ENCODE results near the gene METTL24.
"Not testable (repeated sequence)": the region's sequence is repeated elsewhere in the genome, so short reads cannot be mapped to it uniquely, and the experiment has no call there.

Gene METTL24

GRCh38 chr6:110359556-110359955 is 1.4 kb upstream of the METTL24 start:
- no peak for DNase-seq

DNA sequence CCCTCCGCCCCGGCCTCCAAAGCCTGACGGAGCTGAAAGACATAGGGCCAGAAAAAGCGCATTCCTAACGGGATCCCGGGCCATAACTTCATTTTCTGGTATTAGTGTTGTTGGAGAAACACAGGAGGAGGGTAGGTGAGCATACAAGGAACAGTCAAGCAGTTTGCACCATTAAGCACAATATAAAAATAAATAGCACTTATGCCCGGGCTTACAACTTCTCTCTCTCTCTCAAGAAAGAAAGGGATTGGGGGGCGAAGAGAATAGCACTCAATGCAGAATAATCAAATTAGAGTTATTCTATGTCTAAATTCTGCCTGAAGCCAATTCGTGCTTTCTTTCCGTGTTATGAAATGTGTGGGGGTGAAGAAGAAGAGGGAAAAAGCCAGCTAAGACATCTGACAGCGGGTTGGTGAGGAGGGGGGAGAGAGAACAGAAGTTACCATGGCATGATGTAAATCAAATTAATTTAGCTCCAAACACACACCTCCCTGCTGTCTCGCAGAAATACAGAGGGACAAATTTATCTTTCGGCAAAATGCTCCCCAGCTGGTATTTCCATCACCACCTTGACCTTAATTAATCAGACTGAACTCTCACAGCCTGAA is 508 bp upstream of the METTL24 start:
- no peak for DNase-seq

- no peak for DNase-seq
Measured at GRCh38 chr6:110357298-110357663, 868 bp downstream of the METTL24 start.

- DNase-seq, result no peak
Measured at GRCh38 chr6:110356778-110357177, 1.4 kb downstream of the METTL24 start.

DNA sequence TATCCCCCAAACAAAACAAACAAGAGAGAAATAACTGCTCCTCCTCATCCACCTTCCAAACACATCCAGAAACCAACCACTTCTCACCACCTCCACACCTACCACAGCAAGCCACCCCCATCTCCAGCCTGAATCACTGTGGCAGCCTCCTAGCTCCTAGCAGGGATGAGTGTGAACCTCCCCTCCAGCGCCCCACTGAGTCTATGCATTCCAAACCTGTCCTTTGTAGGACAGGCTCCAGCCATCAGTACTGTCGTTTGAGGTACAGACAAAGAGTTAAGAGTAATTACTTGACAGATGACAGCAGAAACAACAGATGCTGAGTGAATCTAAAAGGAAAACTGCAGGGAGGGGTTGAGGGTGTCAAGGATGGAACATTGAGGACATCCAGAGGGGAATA is 2.4 kb downstream of the METTL24 start:
- DNase-seq, result no peak

DNA sequence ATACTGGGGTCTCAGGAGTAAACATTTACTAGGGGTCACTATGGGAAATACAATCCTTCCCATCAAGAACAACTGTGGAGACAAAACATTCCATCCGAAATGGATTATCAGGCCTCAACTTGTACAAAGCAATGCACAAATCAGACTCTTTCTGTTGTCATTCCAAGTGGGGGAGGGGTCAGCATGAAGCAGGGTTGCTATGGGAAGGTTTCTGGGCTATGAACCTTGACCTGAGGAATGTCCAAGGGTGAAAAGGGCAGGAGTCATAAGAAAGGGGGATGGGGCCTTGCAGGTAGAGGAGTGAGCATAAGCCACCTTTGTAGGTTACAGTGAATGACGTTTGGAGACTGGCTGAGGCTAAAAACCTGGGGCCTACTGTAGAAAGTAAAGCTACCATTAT is 3.1 kb downstream of the METTL24 start:
- DNase-seq, result no peak

DNA sequence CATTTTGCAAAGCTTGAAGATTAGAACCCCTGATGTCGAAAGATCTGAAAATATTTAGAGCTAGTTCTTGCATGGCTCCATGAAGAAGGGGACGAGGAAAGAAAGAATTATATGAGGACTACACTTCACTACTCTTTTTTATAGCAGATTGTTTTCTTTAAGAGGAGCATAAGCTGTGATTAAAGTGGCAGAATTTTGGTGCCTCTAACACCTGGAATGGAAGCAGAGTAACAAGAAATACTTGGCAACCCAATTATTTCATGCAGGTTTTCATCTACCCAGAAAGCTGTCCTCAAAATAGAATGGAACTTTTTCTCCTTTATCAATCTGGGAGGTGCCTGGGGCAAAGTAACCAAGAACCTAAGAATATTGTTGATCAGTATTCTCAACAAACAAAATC is 4.0 kb downstream of the METTL24 start:
- no peak for DNase-seq

GRCh38 chr6:110353457-110354001 is 4.6 kb downstream of the METTL24 start:
- DNase-seq, result no peak

- DNase-seq, result no peak
Measured at GRCh38 chr6:110352563-110353262, 5.4 kb downstream of the METTL24 start.

DNA sequence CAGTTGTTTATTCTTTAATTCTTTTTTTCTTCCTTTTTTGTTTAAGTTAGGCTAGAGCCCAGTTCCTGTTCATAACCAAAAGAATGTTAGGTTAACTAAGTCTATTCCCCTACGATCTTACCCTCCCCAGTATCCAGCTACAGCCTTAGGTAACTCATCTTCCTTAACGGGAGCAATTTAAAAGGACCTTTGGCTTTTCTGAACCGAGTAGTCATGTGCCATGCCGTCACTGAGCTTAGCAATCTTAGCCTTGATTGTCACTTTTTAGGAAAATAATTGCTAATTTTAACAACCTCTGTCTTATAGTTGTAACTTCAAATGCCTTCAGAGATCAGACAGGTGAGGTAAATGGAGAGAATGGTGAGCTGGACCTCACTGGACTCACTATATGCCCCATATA is 6.2 kb downstream of the METTL24 start:
- DNase-seq, result no peak

GRCh38 chr6:110351546-110351945 is 6.6 kb downstream of the METTL24 start:
- DNase-seq, result no peak

GRCh38 chr6:110350593-110350992 is 7.6 kb downstream of the METTL24 start:
- DNase-seq, result not testable (repeated sequence)

GRCh38 chr6:110348961-110349690 is 9.0 kb downstream of the METTL24 start:
- no peak for DNase-seq

DNA sequence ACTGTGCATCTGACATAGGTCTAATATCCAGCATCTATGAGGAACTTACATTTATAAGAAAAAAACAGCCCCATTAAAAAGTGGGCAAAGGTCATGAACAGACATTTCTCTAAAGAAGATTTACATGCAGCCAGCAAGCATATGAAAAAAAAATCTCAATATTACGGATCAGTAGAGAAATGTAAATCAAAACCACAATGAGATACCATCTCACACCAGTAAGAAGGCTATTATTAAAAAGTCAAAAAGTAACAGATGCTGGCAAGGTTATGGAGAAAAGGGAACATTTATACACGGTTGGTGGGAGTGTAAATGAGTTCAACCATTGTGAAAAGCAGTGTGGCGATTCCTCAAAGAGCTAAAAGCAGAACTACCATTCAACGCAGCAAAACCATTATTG is 13.1 kb downstream of the METTL24 start:
- DNase-seq, result no peak

- DNase-seq, result no peak
Measured at GRCh38 chr6:110342759-110343158, 15.4 kb downstream of the METTL24 start.

GRCh38 chr6:110341663-110342596 is 16.2 kb downstream of the METTL24 start:
- DNase-seq, result no peak

DNA sequence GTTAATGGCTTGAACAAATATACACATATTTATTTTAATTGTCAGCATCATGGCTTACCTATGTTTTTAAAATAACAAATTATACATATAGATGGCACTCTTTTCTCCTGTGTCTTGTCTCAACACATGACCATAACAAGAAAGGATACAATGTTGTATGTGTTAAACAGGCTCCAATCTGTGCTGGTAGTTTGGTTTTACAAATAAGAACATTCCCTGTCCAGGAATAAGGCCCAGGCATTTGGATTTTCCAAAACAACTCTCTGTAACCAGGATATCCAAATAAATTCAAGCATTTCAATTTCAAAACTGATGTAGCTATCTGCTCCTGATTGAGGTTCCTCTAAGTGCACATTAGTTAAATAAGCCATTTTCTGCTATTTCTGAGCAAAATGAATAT is 17.1 kb downstream of the METTL24 start:
- no peak for DNase-seq

DNA sequence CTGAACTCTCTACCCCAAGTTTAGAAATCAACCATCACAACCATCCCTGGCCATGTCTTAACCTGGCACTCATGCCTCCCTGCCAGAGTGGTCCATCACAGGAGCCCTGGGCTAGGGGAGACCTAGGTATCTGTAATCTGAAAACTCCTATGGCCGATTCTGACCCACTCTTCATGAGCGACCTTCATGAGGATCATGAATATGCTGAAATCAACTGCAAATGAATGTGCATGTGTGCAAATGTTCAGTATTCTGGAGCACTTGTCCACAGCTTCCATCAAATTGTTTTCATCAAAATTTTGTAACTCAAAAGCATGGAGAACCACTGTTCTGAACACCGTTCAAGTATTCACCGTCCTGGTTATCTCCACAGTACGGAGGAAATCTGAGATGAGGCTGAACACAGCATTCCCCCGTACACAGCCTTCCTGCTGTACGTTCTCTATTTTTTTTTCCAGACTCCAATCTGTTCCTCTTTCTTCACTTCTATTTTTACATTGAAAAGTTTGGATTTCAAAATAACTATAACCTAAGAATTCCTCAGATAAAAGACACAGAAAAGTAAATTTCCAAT is 17.7 kb downstream of the METTL24 start:
- no peak for DNase-seq

DNA sequence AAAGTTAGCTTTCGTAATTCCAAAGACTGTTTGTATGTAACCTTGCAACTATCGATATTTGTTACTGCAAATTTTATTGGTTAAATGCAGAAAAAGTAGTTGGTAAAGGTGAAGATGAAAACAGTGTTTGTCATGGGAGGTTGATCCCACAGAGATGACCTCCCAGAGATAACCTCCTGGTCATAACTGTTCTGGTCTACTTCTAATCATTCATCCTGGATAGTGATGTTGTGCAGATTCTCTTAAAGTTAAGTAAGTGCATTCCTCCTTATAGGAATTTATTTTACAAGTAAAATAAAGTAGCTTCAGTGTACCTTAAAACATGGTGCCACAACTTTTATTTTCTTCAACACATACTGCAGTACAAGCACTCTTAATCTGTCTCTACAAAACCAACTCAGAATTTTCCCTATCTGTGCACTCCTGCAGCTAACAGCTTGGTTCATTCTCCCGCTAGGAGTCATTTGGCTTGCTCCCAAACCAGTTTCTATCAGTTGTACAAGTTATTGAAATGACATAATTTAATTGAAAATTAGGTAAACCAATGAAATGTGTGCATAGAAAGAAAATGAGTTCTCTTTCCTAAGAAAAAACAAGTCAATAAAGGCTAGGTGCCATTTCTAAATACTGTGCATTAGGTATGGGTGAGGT is 19.2 kb downstream of the METTL24 start:
- no peak for DNase-seq

DNA sequence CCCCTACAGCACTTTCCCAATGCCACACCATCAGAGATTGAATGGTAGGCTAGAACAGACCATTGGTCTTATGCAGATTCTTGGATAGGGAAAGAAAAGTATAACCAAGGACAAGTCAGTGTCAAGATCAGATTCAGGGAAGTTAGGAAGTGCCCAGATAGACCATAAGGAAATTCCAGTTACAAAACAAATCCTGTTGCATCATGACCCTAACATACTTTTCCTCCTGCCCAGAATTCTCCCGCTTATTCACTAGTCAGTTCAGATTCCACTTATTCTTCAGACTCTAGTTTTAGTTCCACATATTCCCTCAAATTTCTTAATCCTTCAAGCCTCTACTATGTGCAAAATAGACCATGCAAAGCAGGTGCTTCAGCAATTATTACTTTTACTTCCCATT is 20.7 kb downstream of the METTL24 start:
- no peak for DNase-seq

GRCh38 chr6:110334423-110335180 is 23.5 kb downstream of the METTL24 start:
- DNase-seq, result no peak
